Testis (tissue), 5 donors: ENCODE data around the gene RSRP1. TPM values are rescaled to one million over a fixed set of nuclear protein-coding genes. Genes with fewer than 3 reads are reported as not detected.
"Not testable (repeated sequence)": the region's sequence is repeated elsewhere in the genome, so short reads cannot be mapped to it uniquely, and the experiment has no call there.

Experiments
- DNase-seq: peaks from one replicate; pipeline ENCODE4 v3.0.0-alpha.2; 2019
- H3K27ac ChIP-seq, 2 donors: fragments of 200-600 bp; sonication (generic); one replicate each; pipeline ENCODE4 v1.5.1; 2019
- H3K27me3 ChIP-seq: fragments of 200-600 bp; sonication (generic); one replicate; pipeline ENCODE4 v1.5.1; 2019
- H3K36me3 ChIP-seq: fragments of 200-600 bp; sonication (generic); one replicate; pipeline ENCODE4 v1.5.1; 2017; ENCODE audit warnings: low read depth; ENCODE audit errors: missing control alignments
- H3K4me1 ChIP-seq: fragments of 200-600 bp; sonication (generic); one replicate; pipeline ENCODE4 v1.5.1; 2019
- H3K4me3 ChIP-seq, 2 donors: fragments of 200-600 bp; sonication (generic); one replicate each; pipeline ENCODE4 v1.5.1; 2017 to 2019
- H3K9me3 ChIP-seq: fragments of 200-600 bp; sonication (generic); one replicate; pipeline ENCODE4 v1.5.1; 2017
- POLR2A ChIP-seq: fragments of 450-650 bp; IDR thresholded peaks from one replicate; pipeline ENCODE4 v1.6.1; 2017; ENCODE audit warnings: antibody characterized with exemption, mild to moderate bottlenecking, moderate library complexity
- WGBS, 2 donors: methylation state at CpG; one replicate each; pipeline ENCODE4 v1.1.5; 2018; 5-methylcytosine and 5-hydroxymethylcytosine counted together
- intact Hi-C: fragments of 100-400 bp; cut with DNase I; formaldehyde crosslinking; loops from one replicate; pipeline ENCODE4 v1.15.1; 2023; ENCODE audit warnings: low total_unique reads
- long read RNA-seq, 2 donors: transcript quantifications; one replicate each; lab custom pipeline, GENCODE V29; 2026
- polyA plus RNA-seq: library from polyadenylated mRNA; stranded (reverse); fragments of 350-450 nt; fragmentation: Illumina TruSeq; extraction: RNeasy Lipid Tissue Mini Kit (QIAGEN cat#74804); gene quantifications from one replicate; pipeline ENCODE4 v1.2.3, GENCODE V29; 2014; ENCODE audit warnings: low read depth, low replicate concordance; ENCODE audit not compliant: insufficient read depth
- total RNA-seq, 2 donors: library from RNA; depleted of rRNA; stranded (reverse); fragments of >200 nt; gene quantifications; one replicate each; pipeline ENCODE4 v1.2.3, GENCODE V29; 2016
- TF ChIP-seq, protein P1 (sequence below), 3 experiments: fragments of 450-650 bp in 2 of 3; fragments of 200-600 bp in 1 of 3; sonication (generic) in 1 of 3; IDR thresholded peaks; one replicate each; pipeline ENCODE4 v1.5.1; 2016 to 2019; ENCODE audit warnings: antibody characterized with exemption in 3 of 3, mild to moderate bottlenecking in 2 of 3, moderate library complexity in 1 of 3

The RSRP1 gene, protein sequence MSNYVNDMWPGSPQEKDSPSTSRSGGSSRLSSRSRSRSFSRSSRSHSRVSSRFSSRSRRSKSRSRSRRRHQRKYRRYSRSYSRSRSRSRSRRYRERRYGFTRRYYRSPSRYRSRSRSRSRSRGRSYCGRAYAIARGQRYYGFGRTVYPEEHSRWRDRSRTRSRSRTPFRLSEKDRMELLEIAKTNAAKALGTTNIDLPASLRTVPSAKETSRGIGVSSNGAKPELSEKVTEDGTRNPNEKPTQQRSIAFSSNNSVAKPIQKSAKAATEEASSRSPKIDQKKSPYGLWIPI
- total RNA-seq (100 to 1,000 TPM; 171 to 175 TPM), polyA plus RNA-seq (73.7 TPM)
- long read RNA-seq, donor 1, transcript RSRP1-202 (3 exons, 1,954 nt), result minor isoform, 6 of 20 reads
- long read RNA-seq, donor 1, transcript RSRP1-201 (5 exons, 1,502 nt), result major isoform, 11 of 20 reads
- long read RNA-seq, donor 1, partial matches to known transcripts, result 0 of 20 reads
- long read RNA-seq, donor 1, other reads (novel, unspliced or antisense), result 0 of 20 reads
- long read RNA-seq, donor 2, partial matches to known transcripts, result 0 of 7 reads
- long read RNA-seq, donor 2, other reads (novel, unspliced or antisense), result 0 of 7 reads

DNA sequence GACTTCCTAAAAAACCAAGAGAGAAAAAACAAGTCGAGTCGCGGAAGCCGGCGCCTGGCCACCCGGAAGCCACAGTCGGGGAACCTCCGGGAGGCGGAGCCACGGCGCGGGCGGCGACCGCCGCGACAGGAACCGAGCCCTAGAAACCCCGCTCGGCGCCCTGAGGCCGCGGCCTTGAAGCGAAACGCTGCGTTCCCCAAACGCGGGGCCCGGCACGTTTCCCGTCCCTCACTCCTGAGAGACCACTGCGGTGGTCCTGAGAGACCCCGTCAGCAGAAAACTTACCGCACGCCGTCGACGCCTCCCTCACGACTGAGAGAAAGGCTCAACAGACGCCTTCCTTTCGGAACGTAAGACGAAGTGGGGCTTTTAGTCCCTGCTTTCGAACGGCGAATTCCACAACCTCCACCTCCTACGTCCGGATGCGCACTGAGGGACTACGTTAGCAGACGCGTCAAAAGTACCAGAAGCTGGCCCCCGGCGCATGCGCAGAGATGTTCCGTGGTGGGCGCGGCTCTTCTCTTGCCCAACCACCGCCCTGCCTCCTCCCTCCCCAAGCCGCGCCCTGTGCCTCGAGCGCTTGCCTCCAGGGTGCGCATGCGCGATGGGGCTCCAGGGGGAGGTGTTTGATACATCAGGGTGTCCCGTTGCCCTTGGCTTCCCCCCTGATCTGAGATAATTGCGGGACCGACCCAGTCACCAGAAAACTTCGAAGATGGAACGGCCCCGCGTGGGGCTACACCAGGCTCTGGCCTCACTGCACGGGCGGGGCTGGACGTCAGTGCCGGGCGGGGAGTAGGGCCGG lies at the start of gene RSRP1:
TSS of gene RSRP1 (minus strand) at position 431 of the 805 bp plus-strand sequence. CDS start 491 bp downstream, outside the sequence.
- Histone ChIP-seq H3K27ac (peak within 1 kb of the TSS; percentile 98 to 100), H3K27me3 (no peaks in the 10 kb centered on the region), H3K4me3 (peak within 1 kb of the TSS; percentile 89 to 92), H3K4me1 (peaks cover 8% of the 10 kb centered on the region), H3K36me3 (no peaks in the 10 kb centered on the region), H3K9me3 (no peaks in the 10 kb centered on the region)
- DNase-seq, result peak; percentile 99
- 0 to 2% methylated on average over 20 to 78 of the region's 79 CpGs for whole genome bisulfite sequencing, 2 donors
- TF ChIP-seq, protein P1, sequence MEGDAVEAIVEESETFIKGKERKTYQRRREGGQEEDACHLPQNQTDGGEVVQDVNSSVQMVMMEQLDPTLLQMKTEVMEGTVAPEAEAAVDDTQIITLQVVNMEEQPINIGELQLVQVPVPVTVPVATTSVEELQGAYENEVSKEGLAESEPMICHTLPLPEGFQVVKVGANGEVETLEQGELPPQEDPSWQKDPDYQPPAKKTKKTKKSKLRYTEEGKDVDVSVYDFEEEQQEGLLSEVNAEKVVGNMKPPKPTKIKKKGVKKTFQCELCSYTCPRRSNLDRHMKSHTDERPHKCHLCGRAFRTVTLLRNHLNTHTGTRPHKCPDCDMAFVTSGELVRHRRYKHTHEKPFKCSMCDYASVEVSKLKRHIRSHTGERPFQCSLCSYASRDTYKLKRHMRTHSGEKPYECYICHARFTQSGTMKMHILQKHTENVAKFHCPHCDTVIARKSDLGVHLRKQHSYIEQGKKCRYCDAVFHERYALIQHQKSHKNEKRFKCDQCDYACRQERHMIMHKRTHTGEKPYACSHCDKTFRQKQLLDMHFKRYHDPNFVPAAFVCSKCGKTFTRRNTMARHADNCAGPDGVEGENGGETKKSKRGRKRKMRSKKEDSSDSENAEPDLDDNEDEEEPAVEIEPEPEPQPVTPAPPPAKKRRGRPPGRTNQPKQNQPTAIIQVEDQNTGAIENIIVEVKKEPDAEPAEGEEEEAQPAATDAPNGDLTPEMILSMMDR (IDR thresholded peaks at IDR 0.05), result peak in 2 of 3 experiments; percentile 42 to 51
- peak; percentile 97 for TF ChIP-seq POLR2A
- intact Hi-C loops, result no loop called here

DNA sequence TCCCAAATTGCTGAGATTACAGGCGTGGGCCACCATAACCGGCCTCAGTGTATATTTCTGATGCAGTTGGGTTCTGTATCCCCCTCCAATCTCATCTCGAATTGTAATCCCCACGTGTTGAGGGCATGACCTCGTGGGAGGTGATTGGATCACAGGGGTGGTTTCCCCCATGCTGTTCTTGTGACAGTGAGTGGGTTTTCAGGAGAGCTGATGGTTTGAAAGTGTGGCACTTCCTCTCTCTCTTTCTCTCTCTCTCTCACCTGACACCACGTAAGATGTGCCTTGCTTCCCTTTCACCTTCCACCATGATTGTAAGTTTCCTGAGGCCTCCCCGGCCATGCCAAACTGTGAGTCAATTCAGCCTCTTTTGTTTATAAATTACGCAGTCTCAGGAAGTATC lies 49.2 kb upstream of the RSRP1 start:
- H3K4me3 ChIP-seq, H3K9me3 ChIP-seq, H3K27me3 ChIP-seq, intact Hi-C loops, H3K4me1 ChIP-seq, H3K27ac ChIP-seq, DNase-seq, H3K36me3 ChIP-seq: not testable (repeated sequence)
- WGBS, 2 donors, result 80 to 97% methylated on average over 6 to 8 of the region's 8 CpGs

DNA sequence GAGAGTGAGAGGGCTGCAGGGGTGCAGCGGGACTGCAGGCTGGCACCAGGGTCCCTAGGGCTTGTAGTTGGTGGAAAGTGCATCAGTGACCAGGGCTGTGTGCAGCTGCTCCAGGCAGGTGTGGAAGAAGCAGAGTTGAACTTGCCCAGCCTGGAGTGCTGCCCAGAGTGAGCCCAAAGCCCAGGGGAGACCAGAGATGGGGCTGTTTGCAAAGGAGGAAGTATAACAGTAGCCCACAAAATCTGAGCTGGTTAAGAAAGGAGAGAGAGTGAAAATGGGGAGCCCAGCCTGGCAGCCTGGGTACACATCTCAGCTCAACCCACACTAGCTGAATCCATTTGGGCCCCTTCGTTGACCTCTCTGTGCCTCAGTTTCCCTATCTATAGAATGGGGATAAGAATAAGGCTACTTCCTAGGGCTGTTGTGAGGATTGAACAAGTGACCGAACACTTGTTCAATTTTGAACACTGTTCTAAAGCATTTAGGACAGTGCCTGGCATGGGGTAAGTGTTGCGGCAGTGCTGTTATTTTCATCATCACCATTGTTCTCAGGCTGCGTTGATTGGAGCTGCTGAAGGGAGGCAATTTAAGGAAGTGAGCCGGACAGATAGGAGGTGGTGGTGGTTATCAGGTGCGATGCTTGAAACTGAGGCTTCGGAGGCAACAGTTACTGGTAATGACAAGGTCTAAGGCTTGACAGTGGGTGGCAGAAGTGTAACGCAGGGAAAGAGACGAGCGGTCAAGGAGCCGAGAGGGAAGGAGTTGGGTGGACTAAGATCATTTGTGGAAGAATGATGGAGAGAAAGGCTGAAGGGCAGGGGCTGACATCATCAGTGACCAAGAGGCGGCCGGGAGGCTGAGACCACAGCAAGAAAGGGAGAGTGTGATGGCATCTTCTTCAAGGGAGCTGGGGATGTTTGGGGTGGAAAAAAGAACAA lies 47.9 kb upstream of the RSRP1 start:
- H3K9me3 ChIP-seq, H3K4me3 ChIP-seq, H3K27ac ChIP-seq, H3K27me3 ChIP-seq, H3K36me3 ChIP-seq, H3K4me1 ChIP-seq, DNase-seq, intact Hi-C loops: not testable (repeated sequence)
- 80 to 84% methylated on average over 3 to 5 of the region's 14 CpGs for WGBS, 2 donors

DNA sequence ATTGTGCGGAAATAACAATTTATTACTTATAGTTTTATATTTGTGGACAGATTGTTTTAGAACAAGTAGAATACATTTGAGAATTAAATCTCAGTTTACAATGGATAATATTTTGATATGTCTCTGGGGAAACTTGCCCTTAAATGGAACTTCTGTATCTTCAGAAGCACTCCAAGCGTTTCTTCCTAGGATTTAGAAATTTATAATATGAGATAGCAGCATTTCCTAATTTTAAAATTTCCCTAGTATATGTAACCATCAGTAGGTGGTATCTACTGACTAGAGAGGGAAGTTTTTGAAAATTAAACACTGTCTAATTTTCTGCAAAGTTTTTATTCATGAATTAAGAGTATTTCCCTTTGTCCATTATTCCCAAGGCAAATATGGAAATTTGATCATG lies 46.2 kb upstream of the RSRP1 start:
- H3K9me3 ChIP-seq, H3K27ac ChIP-seq, DNase-seq, H3K4me1 ChIP-seq, H3K4me3 ChIP-seq, intact Hi-C loops, H3K36me3 ChIP-seq, H3K27me3 ChIP-seq: not testable (repeated sequence)
- WGBS, 2 donors, result 90 to 93% methylated on average over 2 of the region's 2 CpGs

DNA sequence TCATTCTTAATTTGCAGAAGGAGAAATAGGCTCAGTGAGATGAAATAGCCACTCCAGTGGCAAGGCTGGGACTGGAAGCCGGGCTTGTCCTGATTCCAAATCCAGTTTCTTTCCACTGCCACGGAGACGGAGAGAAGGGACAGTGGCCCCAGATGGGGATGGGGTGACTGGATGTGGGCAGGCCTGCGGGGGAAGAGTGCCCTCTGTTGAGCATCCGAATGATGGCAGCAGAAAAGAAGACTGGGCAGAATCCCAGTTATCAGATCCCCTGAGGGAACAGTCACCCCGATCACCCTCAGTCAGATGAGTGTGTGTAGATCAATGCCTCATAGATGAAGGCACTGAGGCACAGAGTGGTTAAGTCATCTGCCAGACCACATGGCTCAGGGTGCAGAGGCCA lies 42.8 kb upstream of the RSRP1 start:
- H3K27ac ChIP-seq, H3K4me3 ChIP-seq, H3K36me3 ChIP-seq, H3K27me3 ChIP-seq, H3K4me1 ChIP-seq, intact Hi-C loops, H3K9me3 ChIP-seq, DNase-seq: not testable (repeated sequence)
- 58 to 62% methylated on average over 4 to 5 of the region's 6 CpGs for WGBS, 2 donors

DNA sequence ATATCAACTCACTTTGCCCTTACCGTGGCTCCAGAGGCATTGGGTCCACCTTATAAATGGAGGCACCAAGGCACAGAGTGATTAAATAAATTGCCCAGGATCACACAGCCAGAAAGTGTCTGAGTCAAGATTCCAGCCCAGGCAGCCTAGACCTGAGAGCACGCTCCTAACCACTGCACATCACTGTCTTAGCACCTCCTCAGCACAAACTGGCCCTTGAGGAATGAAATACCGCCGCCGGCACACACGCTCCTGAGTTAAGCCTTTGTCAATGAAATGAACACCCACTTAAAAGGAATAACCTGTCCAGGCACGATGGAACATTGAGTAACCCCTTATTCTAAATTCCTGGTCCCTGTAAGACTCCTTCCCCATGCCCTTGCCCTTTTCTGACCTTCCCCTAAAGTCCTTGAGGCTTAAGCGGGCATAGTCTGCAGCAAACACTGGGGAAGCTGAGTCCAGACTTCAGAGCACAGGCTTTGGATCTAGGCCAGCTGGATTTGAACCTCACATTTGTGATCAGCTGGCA lies 41.4 kb upstream of the RSRP1 start:
- intact Hi-C loops, H3K4me3 ChIP-seq, H3K27me3 ChIP-seq, DNase-seq, H3K36me3 ChIP-seq, H3K4me1 ChIP-seq, H3K9me3 ChIP-seq, H3K27ac ChIP-seq: not testable (repeated sequence)
- whole genome bisulfite sequencing, 2 donors, result 82 to 85% methylated on average over 2 to 3 of the region's 8 CpGs

DNA sequence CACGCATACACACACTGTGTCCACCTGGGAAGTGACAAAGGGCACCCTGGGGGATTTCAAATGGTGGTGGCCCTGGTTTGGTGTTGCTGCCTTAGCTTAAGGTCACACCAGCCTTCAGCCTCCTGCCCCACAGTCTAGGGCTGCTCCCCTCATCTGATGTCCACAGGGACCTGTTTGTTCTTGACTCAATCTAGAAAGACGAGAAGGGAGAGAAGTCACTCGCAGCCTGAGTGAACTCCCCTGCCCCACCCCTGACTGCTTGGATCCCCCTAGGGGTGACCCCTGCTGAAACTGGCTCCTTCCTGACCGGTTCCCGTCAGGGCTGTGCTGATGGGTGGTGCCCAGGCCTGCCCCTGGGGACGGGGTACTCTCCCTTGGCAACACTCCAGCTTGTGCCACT lies 39.9 kb upstream of the RSRP1 start:
- intact Hi-C loops, H3K36me3 ChIP-seq, H3K27ac ChIP-seq, H3K9me3 ChIP-seq, H3K27me3 ChIP-seq, DNase-seq, H3K4me1 ChIP-seq, H3K4me3 ChIP-seq: not testable (repeated sequence)
- 86 to 94% methylated on average over 3 to 6 of the region's 6 CpGs for WGBS, 2 donors

DNA sequence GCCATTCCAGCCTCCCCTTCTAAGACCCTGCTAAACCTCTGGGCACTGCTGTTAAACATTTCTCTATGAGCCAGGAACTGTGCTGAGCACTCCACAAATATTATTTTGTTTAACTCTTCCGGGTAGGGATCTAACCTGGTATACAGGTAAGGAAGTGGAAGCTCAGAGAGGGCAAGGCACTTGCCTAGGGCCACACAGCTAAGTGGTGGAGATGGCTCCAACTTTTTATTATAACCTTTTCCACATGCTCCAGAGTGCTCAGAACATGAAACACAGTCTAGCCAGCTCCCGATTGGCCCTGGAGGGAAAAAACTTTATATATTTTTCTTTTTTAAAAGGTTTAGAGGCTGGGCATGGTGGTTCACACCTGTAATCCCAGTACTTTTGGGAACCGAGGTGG lies 38.6 kb upstream of the RSRP1 start:
- H3K4me1 ChIP-seq, H3K27ac ChIP-seq, H3K4me3 ChIP-seq, H3K9me3 ChIP-seq, DNase-seq, H3K27me3 ChIP-seq, intact Hi-C loops, H3K36me3 ChIP-seq: not testable (repeated sequence)
- WGBS, 2 donors, result 84 to 89% methylated on average over 3 of the region's 3 CpGs

DNA sequence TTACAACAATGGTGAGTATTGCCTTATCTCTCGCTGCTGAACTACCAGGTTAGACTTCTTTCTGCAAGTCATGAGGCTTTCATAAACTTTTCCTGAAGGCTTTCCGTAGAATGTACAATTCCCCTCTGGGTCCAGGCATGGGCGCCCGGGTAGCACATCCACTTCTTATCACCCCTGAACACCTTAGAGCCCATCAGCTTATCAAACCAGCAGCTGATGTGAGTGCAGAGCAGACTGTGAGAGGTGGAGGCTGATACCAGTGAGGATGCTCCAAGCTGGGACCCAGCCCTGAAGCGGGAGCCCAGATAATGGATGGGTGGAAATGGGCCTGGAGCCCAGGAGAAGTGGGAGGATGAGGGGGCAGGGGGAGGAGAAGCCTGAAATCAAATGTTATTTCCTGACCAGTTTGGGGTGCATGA lies 32.4 kb upstream of the RSRP1 start:
- H3K27me3 ChIP-seq, H3K27ac ChIP-seq, intact Hi-C loops, H3K9me3 ChIP-seq, H3K36me3 ChIP-seq, H3K4me1 ChIP-seq, DNase-seq, H3K4me3 ChIP-seq: not testable (repeated sequence)
- 72 to 79% methylated on average over 4 to 5 of the region's 5 CpGs for WGBS, 2 donors

DNA sequence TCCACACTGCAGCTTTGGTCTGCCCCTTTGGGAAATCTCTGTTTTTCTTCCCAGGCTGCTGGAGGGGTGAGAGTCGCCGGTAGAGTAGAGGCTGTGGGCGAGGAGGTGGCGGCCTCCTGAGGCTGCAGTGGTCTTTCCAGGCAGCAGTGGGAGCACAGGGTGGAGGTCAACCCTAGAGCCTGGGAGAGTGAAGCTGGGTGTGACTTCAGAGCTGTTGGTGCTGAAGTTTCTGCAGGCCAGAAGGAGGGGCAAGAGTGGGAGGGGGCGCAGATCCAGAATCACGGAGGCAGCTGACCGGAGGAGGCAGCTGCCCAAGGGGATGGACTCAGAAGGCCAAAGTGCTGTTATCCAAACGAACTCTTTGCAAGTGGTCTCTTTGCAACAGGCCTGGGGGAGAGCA lies 31.5 kb upstream of the RSRP1 start:
- DNase-seq, H3K9me3 ChIP-seq, H3K4me1 ChIP-seq, H3K4me3 ChIP-seq, H3K27me3 ChIP-seq, H3K27ac ChIP-seq, H3K36me3 ChIP-seq, intact Hi-C loops: not testable (repeated sequence)
- 47 to 85% methylated on average over 4 to 6 of the region's 8 CpGs for WGBS, 2 donors
